VCaP (cell line): Measurements from ENCODE around the gene OLFML2B.

Experiments used
- H3K27ac ChIP-seq: fragments of 450-650 bp; 2 replicates; pipeline ENCODE4 v1.5.1; 2017
- CTCF ChIP-seq: fragments of 450-650 bp; conservative IDR thresholded peaks from 2 replicates; pipeline ENCODE4 v1.5.1; 2017; ENCODE audit warnings: mild to moderate bottlenecking, moderate library complexity

OLFML2B gene

GRCh38 chr1:161978011-161978790 lies 45.5 kb downstream of the OLFML2B start:
- H3K27ac ChIP-seq = no peak overlapping the region
- no peak for TF ChIP-seq CTCF

DNA sequence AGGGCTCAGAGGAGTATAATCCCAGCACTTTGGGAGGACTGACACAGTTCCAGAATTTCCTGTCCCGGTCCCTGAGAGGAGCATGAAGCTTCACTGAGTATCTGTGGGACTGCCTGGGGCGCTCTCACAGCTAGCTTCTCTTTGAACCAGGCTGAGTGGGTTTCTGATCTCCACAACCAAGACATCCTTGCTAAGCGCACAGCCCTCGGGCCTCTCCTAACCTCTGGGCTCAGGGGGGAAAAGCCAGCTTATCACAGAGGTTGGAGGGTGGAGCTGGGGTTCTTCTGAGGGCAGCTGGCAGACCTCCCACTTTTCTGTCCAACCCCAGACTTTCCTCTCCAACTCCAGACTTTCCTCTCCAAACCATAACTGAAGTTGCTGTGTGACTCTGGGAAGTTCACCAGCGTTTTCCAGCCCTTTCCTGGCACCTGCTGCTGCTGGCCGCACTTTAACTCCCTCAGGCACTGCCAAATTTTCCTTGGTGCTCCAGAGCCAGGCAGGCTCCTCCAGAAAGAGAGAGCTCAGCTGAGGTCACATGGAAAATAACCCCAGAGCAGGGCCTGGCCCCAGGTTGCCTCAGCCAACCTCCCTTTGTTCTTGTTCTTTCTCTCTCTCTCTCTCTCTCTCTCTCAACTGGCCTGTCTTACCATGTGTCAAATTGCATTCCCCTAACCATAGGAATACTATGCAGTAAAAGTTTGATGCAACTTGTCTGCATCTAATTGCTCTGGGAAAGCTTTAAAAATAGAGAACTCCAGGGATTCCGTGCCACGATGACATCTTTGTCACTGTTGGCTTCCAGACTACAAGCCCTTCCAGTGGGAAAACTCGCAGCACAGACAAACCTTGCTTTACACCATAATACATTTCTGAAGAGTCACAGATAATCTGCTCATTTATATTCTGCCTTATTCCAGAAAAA lies 49.5 kb downstream of the OLFML2B start:
- no peak for TF ChIP-seq CTCF

DNA sequence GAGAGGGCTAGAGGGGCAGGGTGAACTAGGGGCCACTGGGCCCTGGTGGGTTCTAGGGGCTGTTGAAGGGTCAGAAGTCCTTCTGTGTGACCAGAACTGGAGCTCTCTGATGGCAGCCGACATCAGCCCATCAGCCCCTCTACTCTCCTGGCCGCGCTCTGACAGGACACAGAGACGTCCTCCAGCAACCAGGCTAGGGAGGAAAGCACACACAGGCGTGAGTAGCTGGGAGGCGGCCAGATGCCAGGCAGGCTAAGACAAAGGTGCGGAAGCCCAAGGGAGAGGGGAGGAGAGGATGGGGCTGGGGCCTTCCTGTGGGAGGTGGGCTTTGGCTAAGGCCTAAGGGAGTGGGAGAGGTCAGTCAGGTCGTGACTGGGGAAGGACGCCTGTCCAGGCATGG lies 50.8 kb downstream of the OLFML2B start:
- no peak overlapping the region for H3K27ac ChIP-seq
- TF ChIP-seq CTCF = no peak

More for the DNA sequence above, 49.5 kb downstream of the OLFML2B start:
- no peak overlapping the region for H3K27ac ChIP-seq

GRCh38 chr1:161970633-161971032 lies 53.0 kb downstream of the OLFML2B start:
- no peak for TF ChIP-seq CTCF

GRCh38 chr1:161970036-161970435 lies 53.6 kb downstream of the OLFML2B start:
- no peak for TF ChIP-seq CTCF
- H3K27ac ChIP-seq = no peak overlapping the region

More at GRCh38 chr1:161970633-161971032, 53.0 kb downstream of the OLFML2B start:
- H3K27ac ChIP-seq = no peak overlapping the region

DNA sequence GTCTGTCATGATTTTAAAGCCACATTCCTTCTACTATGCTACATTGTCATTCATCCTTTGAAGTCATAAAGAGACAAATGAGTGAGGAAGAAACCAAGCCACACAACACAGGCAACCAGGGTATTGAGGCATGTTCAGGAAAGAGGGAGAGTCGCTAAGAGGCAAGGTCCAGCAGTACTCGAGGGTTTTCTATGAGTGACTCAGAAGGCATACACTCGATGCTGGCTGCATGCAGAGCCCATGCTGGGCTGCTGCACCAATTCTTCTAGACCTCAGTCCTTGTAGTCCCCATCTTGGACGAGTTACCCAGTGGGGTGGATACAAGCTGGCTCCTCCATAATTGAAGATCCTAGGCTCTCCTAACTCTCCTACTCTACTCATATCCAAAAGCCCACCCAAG lies 57.6 kb downstream of the OLFML2B start:
- no peak overlapping the region for H3K27ac ChIP-seq
- TF ChIP-seq CTCF = no peak
